GM23338 (cell line): ENCODE results near the gene SPECC1L. TPM values are rescaled to one million over a fixed set of nuclear protein-coding genes. Genes with fewer than 3 reads are reported as not detected.

Experiments used
- ATAC-seq: fragments of 200-7000 bp; cut with Tn5 transposase; 3 replicates; pipeline ENCODE4 v1.9.1; 2020
- DNase-seq: peaks from one replicate; pipeline ENCODE4 v3.0.0-alpha.2; 2015; ENCODE audit warnings: low spot score
- H2AFZ ChIP-seq: fragments of 200-600 bp; sonication (generic); 2 replicates; pipeline ENCODE4 v1.8.0; 2016; ENCODE audit warnings: antibody characterized with exemption, mild to moderate bottlenecking, moderate library complexity
- H3F3A ChIP-seq: fragments of 200-600 bp; sonication (generic); replicated peaks from 2 replicates; pipeline ENCODE4 v1.8.0; 2017; ENCODE audit warnings: antibody characterized with exemption, mixed run types, low read depth
- H3K27ac ChIP-seq: fragments of 200-600 bp; sonication (generic); 2 replicates; pipeline ENCODE4 v1.6.1; 2016; ENCODE audit warnings: low read depth
- H3K27me3 ChIP-seq: fragments of 200-600 bp; sonication (generic); 2 replicates; pipeline ENCODE4 v1.8.0; 2016; ENCODE audit warnings: mild to moderate bottlenecking, mixed run types, moderate library complexity; ENCODE audit not compliant: insufficient read depth
- H3K36me3 ChIP-seq: fragments of 200-600 bp; sonication (generic); 2 replicates; pipeline ENCODE4 v1.8.0; 2016; ENCODE audit warnings: mild to moderate bottlenecking; ENCODE audit not compliant: insufficient read depth
- H3K4me1 ChIP-seq: fragments of 200-600 bp; sonication (generic); 2 replicates; pipeline ENCODE4 v1.8.0; 2016; ENCODE audit warnings: mild to moderate bottlenecking, moderate library complexity; ENCODE audit not compliant: insufficient read depth
- H3K4me2 ChIP-seq: fragments of 200-600 bp; sonication (generic); 2 replicates; pipeline ENCODE4 v1.7.1; 2017; ENCODE audit warnings: mixed run types
- H3K4me3 ChIP-seq: fragments of 200-600 bp; sonication (generic); 2 replicates; pipeline ENCODE4 v1.6.1; 2016; ENCODE audit warnings: mixed run types
- H3K79me2 ChIP-seq: fragments of 200-600 bp; sonication (generic); replicated peaks from 2 replicates; pipeline ENCODE4 v1.8.0; 2017; ENCODE audit warnings: mild to moderate bottlenecking; ENCODE audit not compliant: insufficient read depth
- H3K9me2 ChIP-seq: fragments of 200-600 bp; sonication (generic); 2 replicates; pipeline ENCODE4 v1.8.0; 2017; ENCODE audit not compliant: insufficient read depth
- H4K20me1 ChIP-seq: fragments of 200-600 bp; sonication (generic); replicated peaks from 2 replicates; pipeline ENCODE4 v1.8.0; 2017; ENCODE audit warnings: mild to moderate bottlenecking; ENCODE audit not compliant: insufficient read depth
- H3K27ac Mint-ChIP-seq: 2 replicates; pipeline ENCODE4 v1.8.0; 2020; ENCODE audit warnings: inconsistent platforms, mild to moderate bottlenecking, moderate library complexity, mixed read lengths
- H3K27me3 Mint-ChIP-seq: 3 replicates; pipeline ENCODE4 v1.8.0; 2022; ENCODE audit warnings: low read depth, mild to moderate bottlenecking, moderate library complexity, mixed read lengths, inconsistent platforms; ENCODE audit not compliant: insufficient read depth, poor library complexity
- H3K36me3 Mint-ChIP-seq: 3 replicates; pipeline ENCODE4 v1.8.0; 2021; ENCODE audit warnings: low read depth, mild to moderate bottlenecking, inconsistent platforms, moderate library complexity, mixed read lengths
- H3K4me1 Mint-ChIP-seq: 3 replicates; pipeline ENCODE4 v1.8.0; 2020; ENCODE audit warnings: mild to moderate bottlenecking, inconsistent platforms, mixed read lengths
- H3K4me3 Mint-ChIP-seq: 3 replicates; pipeline ENCODE4 v1.8.0; 2021; ENCODE audit warnings: moderate library complexity, mild to moderate bottlenecking, inconsistent platforms, mixed read lengths
- H3K9me3 Mint-ChIP-seq: 3 replicates; pipeline ENCODE4 v1.8.0; 2020; ENCODE audit warnings: moderate library complexity, mild to moderate bottlenecking, inconsistent platforms, mixed read lengths
- CREB1 ChIP-seq: fragments of 250-450 bp; sonication (Bioruptor Pico); IDR thresholded peaks from 2 replicates; pipeline ENCODE4 v1.5.0; 2020; ENCODE audit warnings: low read depth, mild to moderate bottlenecking, moderate library complexity
- NANOG ChIP-seq: IDR thresholded peaks from 2 replicates; pipeline ENCODE4 v1.6.1; 2016; ENCODE audit warnings: antibody characterized with exemption, borderline replicate concordance
- ZNF114 ChIP-seq: fragments of 250-450 bp; sonication (Bioruptor Pico); IDR thresholded peaks from 2 replicates; pipeline ENCODE4 v1.5.0; 2020; ENCODE audit warnings: mild to moderate bottlenecking, moderate library complexity
- ZNF331 ChIP-seq: fragments of 250-450 bp; sonication (Bioruptor Pico); IDR thresholded peaks from 2 replicates; pipeline ENCODE4 v1.5.0; 2020; ENCODE audit warnings: low read depth, mild to moderate bottlenecking, moderate library complexity
- polyA plus RNA-seq: library from polyadenylated mRNA; unstranded; fragments of >200 nt; fragmentation: Nextera tagmentation; extraction: Ambion mirVana; gene quantifications from 2 replicates; pipeline ENCODE4 v1.2.1, GENCODE V29; 2016
- total RNA-seq: library from RNA; depleted of rRNA; stranded (reverse); fragments of >200 nt; shearing (Covaris generic); gene quantifications from 2 replicates; pipeline ENCODE4 v1.2.3, GENCODE V29; 2014
- TF ChIP-seq, protein P1 (sequence below): IDR thresholded peaks from 2 replicates; pipeline ENCODE4 v1.6.1; 2016; ENCODE audit warnings: antibody characterized with exemption
- TF ChIP-seq, protein P2 (sequence below): IDR thresholded peaks from one replicate; pipeline ENCODE4 v1.6.1; 2018; ENCODE audit warnings: antibody characterized with exemption; ENCODE audit not compliant: unreplicated experiment

The SPECC1L gene
- total and polyA plus RNA-seq, 2 experiments from 2014 or later = 24.3 to 44.7 TPM

DNA sequence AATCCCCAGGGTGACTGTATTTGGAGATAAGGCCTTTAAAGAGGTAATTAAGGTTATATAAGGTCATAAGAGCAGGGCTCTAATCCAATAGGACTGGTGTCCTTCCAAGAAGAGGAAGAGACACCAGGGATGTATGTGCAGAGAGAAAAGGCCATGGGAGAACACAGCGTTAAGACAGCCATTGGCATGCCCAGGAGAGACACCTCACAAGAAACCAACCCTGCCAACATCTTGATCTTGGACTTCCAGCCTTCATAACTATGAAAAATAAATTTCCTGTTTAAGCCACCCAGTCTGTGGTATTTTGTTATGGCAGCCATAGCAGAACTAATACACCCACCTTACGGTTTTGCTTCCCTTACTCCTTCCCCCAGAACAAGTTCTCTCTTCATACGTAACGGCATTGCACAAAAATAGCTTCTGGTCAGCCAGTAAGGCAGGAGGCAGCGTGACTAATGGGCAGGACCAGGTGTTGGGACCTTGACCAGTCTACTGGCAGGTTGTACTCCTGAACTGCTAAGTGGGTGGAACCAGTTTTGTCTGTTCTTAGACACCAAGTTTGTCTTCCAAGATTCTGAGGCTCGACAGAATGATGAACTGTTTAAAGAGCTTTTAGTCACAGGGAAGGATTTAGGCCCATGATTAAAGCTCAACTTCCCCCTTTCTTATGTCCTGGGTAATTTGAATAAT lies 192.6 kb downstream of the SPECC1L start:
- no peak overlapping the region for H3K4me3 ChIP-seq
- peaks cover 20% of the 10 kb centered on the region; the same call in 2 of the 3 replicates for H3K4me1 Mint-ChIP-seq
- H3K9me3 Mint-ChIP-seq = no peaks in the 10 kb centered on the region
- no peaks in the 10 kb centered on the region for H3K36me3 Mint-ChIP-seq
- no peaks in the 10 kb centered on the region for H4K20me1 ChIP-seq
- ATAC-seq (no peak), DNase-seq (no peak)
- H3K27ac ChIP-seq = no peak overlapping the region
- no peak overlapping the region for H2AFZ ChIP-seq
- TF ChIP-seq ZNF114 (CRISPR knock-in tag) (no peak), NANOG (no peak), ZNF331 (CRISPR knock-in tag) (no peak), CREB1 (CRISPR knock-in tag) (no peak)
- TF ChIP-seq, protein P1, sequence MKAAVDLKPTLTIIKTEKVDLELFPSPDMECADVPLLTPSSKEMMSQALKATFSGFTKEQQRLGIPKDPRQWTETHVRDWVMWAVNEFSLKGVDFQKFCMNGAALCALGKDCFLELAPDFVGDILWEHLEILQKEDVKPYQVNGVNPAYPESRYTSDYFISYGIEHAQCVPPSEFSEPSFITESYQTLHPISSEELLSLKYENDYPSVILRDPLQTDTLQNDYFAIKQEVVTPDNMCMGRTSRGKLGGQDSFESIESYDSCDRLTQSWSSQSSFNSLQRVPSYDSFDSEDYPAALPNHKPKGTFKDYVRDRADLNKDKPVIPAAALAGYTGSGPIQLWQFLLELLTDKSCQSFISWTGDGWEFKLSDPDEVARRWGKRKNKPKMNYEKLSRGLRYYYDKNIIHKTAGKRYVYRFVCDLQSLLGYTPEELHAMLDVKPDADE = no peak
- H3K9me2 ChIP-seq = no peaks in the 10 kb centered on the region
- no peak overlapping the region for H3K4me2 ChIP-seq
- H3F3A ChIP-seq = no peaks in the 10 kb centered on the region
- peaks cover 8% of the 10 kb centered on the region for H3K4me1 ChIP-seq
- H3K27me3 Mint-ChIP-seq = peaks cover 3% of the 10 kb centered on the region
- H3K27me3 ChIP-seq = no peaks in the 10 kb centered on the region
- no peaks in the 10 kb centered on the region for H3K36me3 ChIP-seq
- no peak overlapping the region for H3K27ac Mint-ChIP-seq
- H3K79me2 ChIP-seq = no peaks in the 10 kb centered on the region
- no peak overlapping the region for H3K4me3 Mint-ChIP-seq

DNA sequence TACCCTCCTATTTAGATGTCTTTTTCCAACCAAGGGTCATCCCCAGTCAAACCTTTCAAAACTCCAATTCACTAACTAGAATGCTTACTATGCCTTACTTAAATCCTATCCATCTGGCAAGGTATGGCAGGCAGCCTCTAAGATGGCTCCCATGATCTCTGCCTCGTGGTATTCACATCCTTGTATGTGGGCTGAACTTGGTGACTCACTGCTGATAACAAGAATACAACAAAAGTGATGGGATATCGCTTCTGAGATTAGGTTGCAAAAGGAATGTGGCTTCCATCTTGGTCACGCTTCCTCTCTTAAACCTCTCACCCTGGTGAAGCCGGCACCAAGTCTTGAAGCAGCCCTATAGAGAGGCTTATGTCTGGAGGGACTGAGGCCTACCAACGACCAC lies 194.9 kb downstream of the SPECC1L start:
- Mint-ChIP-seq H3K36me3 (no peaks in the 10 kb centered on the region), H3K27ac (no peak overlapping the region), H3K4me1 (peaks cover 15% of the 10 kb centered on the region; the same call in 2 of the 3 replicates), H3K4me3 (no peak overlapping the region), H3K9me3 (no peaks in the 10 kb centered on the region), H3K27me3 (peaks cover 6% of the 10 kb centered on the region)
- TF ChIP-seq, protein P1 = no peak
- no peak for TF ChIP-seq CREB1 (CRISPR knock-in tag)
- TF ChIP-seq, protein P2, sequence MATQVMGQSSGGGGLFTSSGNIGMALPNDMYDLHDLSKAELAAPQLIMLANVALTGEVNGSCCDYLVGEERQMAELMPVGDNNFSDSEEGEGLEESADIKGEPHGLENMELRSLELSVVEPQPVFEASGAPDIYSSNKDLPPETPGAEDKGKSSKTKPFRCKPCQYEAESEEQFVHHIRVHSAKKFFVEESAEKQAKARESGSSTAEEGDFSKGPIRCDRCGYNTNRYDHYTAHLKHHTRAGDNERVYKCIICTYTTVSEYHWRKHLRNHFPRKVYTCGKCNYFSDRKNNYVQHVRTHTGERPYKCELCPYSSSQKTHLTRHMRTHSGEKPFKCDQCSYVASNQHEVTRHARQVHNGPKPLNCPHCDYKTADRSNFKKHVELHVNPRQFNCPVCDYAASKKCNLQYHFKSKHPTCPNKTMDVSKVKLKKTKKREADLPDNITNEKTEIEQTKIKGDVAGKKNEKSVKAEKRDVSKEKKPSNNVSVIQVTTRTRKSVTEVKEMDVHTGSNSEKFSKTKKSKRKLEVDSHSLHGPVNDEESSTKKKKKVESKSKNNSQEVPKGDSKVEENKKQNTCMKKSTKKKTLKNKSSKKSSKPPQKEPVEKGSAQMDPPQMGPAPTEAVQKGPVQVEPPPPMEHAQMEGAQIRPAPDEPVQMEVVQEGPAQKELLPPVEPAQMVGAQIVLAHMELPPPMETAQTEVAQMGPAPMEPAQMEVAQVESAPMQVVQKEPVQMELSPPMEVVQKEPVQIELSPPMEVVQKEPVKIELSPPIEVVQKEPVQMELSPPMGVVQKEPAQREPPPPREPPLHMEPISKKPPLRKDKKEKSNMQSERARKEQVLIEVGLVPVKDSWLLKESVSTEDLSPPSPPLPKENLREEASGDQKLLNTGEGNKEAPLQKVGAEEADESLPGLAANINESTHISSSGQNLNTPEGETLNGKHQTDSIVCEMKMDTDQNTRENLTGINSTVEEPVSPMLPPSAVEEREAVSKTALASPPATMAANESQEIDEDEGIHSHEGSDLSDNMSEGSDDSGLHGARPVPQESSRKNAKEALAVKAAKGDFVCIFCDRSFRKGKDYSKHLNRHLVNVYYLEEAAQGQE = no peak
- TF ChIP-seq NANOG = no peak
- TF ChIP-seq ZNF114 (CRISPR knock-in tag) = no peak
- no peaks in the 10 kb centered on the region for H3K9me2 ChIP-seq
- H3K4me2 ChIP-seq = no peak overlapping the region
- no peak overlapping the region for H3K27ac ChIP-seq
- H3K27me3 ChIP-seq = no peaks in the 10 kb centered on the region
- no peaks in the 10 kb centered on the region for H3K79me2 ChIP-seq
- no peaks in the 10 kb centered on the region for H3F3A ChIP-seq
- DNase-seq (no peak), ATAC-seq (no peak)
- no peaks in the 10 kb centered on the region for H4K20me1 ChIP-seq
- H3K4me3 ChIP-seq = no peak overlapping the region
- H3K36me3 ChIP-seq = no peaks in the 10 kb centered on the region
- peaks cover 2% of the 10 kb centered on the region; the same call in 1 of the 2 replicates for H3K4me1 ChIP-seq
- H2AFZ ChIP-seq = no peak overlapping the region
